ENCODE data around the gene MACROH2A1.
A peak's percentile ranks its signal among the peaks of the same experiment; 100 is the strongest.

The MACROH2A1 gene

DNA sequence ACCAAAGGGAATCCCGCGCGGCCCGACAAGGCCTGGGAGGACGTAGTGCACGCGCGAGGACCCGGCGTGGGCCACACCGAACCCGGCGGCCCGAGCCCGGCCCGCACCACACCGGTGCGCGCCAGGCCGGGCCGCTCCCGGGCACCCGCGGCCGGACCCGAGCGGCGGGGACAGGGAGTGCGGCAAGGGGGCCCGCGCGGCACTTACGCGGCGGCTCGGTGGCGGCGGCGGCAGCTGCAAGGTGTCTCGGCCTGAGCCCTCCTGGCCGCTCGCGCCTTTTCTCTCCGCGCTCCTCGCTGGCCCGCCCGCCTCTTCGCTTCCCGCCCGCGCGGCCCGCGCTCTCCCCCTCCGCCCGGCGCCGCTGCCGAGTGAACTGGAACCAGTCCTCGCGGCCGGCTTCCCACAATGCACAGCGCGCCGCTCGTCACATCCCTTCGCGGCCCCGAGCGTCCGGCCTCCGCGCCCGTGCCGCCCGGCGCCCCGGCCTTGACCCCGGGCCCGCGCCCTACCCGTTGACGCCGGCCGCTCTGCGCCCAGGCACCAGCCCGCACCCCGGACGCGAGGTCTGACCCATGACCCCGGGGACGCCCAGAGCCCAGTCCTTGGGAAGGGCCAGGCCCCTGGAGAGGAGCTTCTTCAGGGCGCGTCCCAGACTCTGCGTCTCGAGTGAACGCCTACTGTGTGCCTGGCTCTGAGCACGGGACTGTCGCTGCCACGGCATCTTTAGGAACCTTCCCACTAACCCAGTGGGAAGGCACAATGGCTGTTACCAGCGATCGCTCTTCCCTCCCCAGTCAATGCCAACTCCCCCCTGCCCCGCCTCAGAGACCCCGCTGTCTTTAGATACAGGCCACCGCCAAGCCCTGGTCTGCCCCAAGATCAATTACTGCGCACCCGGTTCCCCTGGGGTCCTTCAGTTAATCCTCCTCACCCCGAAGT is at the start of gene MACROH2A1:
TSS of gene MACROH2A1 (minus strand) at position 377 of the 939 bp plus-strand sequence. CDS start 10,138 bp downstream, outside the sequence.
- peak; percentile 65 for DNase-seq

GRCh38 chr5:135448071-135448739 is 49.2 kb upstream of the MACROH2A1 start:
- DNase-seq: no peak

GRCh38 chr5:135447298-135447929 is 48.4 kb upstream of the MACROH2A1 start, which contains the start of gene DCANP1:
TSS of gene DCANP1 (minus strand) at chr5:135447348. CDS start at chr5:135447108, 240 bp downstream.
- DNase-seq: no peak

DNA sequence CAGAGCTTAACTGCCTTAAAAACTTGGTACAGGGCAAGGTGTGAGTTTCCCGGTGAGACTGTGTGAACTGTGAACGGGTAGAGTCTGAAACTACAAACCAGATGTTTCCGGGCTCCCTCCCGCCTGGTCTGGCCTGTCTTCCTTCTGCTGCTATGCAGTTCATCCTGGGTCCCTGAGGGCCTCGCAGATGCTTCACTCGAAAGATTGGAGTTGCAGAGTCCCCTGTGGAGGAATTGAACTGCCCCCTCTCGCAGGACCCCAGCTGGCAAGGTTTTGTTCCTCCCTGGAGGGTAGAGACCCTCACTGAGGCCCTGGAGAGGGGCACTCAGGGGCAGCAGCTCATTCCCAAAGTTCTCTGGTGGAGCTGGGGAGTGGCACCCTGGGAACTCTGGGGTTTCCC is 47.6 kb upstream of the MACROH2A1 start:
- no peak for DNase-seq

DNA sequence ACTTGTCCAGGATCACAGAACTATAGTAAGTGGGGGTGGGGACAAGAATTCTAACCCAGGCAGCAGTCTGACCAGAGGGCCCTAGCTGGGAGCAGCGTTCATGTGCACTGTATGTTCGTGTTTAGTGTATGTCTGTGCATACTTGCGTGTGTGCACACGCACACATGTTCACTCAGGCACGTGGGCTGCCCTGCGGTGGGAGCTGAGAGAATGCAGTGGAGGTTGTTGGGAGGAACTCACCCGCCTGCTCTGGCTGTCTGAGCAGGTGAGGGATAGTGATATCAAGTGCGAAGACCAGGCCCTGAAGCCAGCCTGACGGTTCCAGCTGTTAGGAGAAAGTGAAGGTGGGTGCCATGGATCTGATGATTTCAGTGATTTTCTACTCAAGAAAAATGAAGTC is 47.2 kb upstream of the MACROH2A1 start:
- no peak for DNase-seq

- DNase-seq: no peak
Observed at GRCh38 chr5:135445306-135445985, 46.4 kb upstream of the MACROH2A1 start.

GRCh38 chr5:135444881-135445280 is 45.9 kb upstream of the MACROH2A1 start:
- DNase-seq: no peak

GRCh38 chr5:135444360-135444759 is 45.3 kb upstream of the MACROH2A1 start:
- DNase-seq: no peak

DNA sequence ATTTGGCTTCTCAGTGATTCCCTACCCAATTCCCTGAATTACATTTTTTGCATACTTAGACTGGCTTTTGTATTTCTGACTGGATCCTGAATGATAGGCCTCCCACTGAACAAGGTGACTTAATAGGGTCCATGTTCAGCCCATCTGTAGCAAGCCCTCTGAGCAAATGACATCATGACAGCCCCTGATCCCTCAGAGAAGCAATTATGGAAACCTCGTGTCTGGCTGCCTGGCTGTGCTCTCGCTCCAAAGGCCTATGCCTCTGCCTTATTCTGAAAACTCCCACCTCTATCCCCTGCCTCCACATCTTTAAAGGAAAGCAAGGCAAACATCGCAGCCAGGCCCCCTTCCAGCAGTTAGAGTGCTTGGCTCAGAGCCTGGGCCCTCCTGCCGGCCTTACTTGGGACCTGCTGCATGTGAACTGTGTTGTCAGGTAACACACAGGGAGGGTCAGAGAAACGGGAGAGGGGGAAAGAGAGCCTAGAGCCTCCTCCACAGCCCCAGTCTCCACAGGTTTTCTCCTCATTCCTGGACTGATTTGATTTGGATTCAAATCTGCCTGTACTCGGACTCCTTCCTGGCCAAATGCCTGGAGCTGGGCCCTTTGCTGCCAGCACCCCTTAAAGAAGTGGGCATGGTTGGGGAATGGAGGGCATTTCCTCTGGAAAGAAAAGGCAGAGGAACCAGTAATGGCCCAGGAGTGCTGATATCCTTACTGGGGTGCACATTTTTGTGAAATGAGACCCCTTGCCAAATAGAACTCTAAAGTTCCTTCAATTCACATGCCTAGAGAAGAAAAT is 44.3 kb upstream of the MACROH2A1 start:
- no peak for DNase-seq

GRCh38 chr5:135442431-135443160 is 43.6 kb upstream of the MACROH2A1 start:
- no peak for DNase-seq

DNA sequence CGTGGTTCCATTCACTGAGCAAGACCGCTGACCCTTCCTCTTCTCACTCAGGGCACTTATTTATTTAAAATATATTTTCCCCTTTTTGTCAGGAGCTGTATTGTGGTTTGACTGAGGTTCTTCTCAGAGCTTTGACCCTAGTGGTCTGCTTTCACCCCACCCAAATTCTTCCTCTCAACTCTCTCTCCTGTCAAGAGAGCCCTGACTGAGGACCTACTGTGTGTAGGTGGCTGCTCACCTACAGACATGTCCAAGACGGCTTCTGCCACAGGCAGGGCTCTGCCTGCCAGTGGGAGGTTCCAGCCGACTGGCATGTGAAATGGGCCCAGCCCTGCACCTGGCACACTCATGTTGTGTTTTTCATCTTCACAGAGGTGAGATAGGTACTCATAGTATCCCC is 42.9 kb upstream of the MACROH2A1 start:
- no peak for DNase-seq

GRCh38 chr5:135441350-135441831 is 42.4 kb upstream of the MACROH2A1 start:
- DNase-seq: no peak

GRCh38 chr5:135440916-135441315 is 41.9 kb upstream of the MACROH2A1 start:
- no peak for DNase-seq

- no peak for DNase-seq
Observed at GRCh38 chr5:135439231-135440205, 40.5 kb upstream of the MACROH2A1 start.

DNA sequence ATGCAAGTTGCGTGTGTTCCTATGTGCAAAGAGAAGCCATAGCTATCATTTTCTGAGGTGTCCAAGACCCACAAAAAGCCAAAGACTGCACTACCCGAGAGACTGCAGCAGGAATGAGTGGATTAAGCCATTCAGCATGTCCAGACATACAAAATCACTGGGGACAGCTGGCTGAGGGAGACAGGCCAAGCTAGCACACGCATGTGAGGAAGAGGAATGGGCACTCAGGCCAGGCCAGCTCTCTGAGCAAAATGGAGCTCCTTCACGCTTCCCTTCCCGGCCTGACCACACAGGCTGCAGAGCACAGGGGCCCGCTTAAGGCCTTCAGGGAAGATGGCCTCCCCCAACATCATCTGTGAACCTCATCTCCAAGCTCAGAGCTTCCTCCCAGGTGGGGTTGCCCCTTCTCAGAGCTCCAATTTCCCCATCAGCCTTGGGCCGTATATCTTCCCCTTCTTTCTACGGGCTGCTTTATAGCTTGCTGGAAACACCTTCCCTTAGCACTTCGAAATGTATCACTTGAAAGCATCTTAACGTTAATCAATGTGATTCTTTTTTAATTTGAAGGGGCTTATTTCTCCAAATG is 39.7 kb upstream of the MACROH2A1 start:
- DNase-seq: no peak

- DNase-seq: no peak
Observed at GRCh38 chr5:135437796-135438560, 38.9 kb upstream of the MACROH2A1 start.

- no peak for DNase-seq
Observed at GRCh38 chr5:135437422-135437795, 38.4 kb upstream of the MACROH2A1 start.

GRCh38 chr5:135436951-135437418 is 38.0 kb upstream of the MACROH2A1 start:
- DNase-seq: no peak
